Tibial nerve (tissue), 4 donors: ENCODE data around the gene FPGS. TPM values are rescaled to one million over a fixed set of nuclear protein-coding genes. Genes with fewer than 3 reads are reported as not detected.
"Not testable (repeated sequence)": the region's sequence is repeated elsewhere in the genome, so short reads cannot be mapped to it uniquely, and the experiment has no call there.

ENCODE experiments used
- DNase-seq, 2 donors: peaks; one replicate each; pipeline ENCODE4 v3.0.0-alpha.2; 2019; ENCODE audit warnings: low spot score in 2 of 2
- H3K27ac ChIP-seq, 4 donors: fragments of 200-600 bp; sonication (generic) in 3 of 4; one replicate each; pipeline ENCODE4 v1.5.1; 2017 to 2019; ENCODE audit warnings: mild to moderate bottlenecking in 1 of 4
- H3K27me3 ChIP-seq, 2 donors: fragments of 200-600 bp; sonication (generic) in 1 of 2; one replicate each; pipeline versions ENCODE4 v1.5.1 to v1.6.0; 2017 to 2019
- H3K36me3 ChIP-seq, 3 donors: fragments of 200-600 bp; sonication (generic); one replicate each; pipeline ENCODE4 v1.5.1; 2018 to 2019
- H3K4me1 ChIP-seq, 4 donors: fragments of 200-600 bp; sonication (generic) in 3 of 4; one replicate each; pipeline ENCODE4 v1.5.1; 2017 to 2019
- H3K4me3 ChIP-seq, 4 donors: fragments of 200-600 bp; sonication (generic) in 3 of 4; one replicate each; pipeline ENCODE4 v1.5.1; 2017 to 2019; ENCODE audit warnings: mild to moderate bottlenecking in 1 of 4, moderate library complexity in 1 of 4
- H3K9me3 ChIP-seq, 4 donors: fragments of 200-600 bp; sonication (generic) in 3 of 4; one replicate each; pipeline ENCODE4 v1.5.1; 2017 to 2019
- EP300 ChIP-seq, 2 donors: sonication (generic); formaldehyde crosslinking; IDR thresholded peaks; one replicate each; pipeline ENCODE4 v1.6.1; 2017; ENCODE audit warnings: antibody characterized with exemption in 2 of 2, mild to moderate bottlenecking in 1 of 2
- POLR2A ChIP-seq, 2 donors: fragments of 450-650 bp; IDR thresholded peaks; one replicate each; pipeline ENCODE4 v1.6.1; 2017; ENCODE audit warnings: antibody characterized with exemption in 2 of 2, mild to moderate bottlenecking in 2 of 2, moderate library complexity in 2 of 2
- WGBS, 2 donors: methylation state at CpG; one replicate each; pipeline ENCODE4 v1.1.5; 2018; 5-methylcytosine and 5-hydroxymethylcytosine counted together
- total RNA-seq, 4 donors: library from RNA; depleted of rRNA; stranded (reverse); fragments of >200 nt; gene quantifications; one replicate each; pipeline ENCODE4 v1.1.0, GENCODE V29; 2016
- TF ChIP-seq, protein P1 (sequence below), 5 experiments: fragments of 200-600 bp in 3 of 5; fragments of 450-650 bp in 2 of 5; sonication (generic) in 3 of 5; IDR thresholded peaks; one replicate each; pipeline ENCODE4 v1.5.1; 2016 to 2019; ENCODE audit warnings: antibody characterized with exemption in 5 of 5, mild to moderate bottlenecking in 3 of 5, moderate library complexity in 2 of 5

The FPGS gene
- total RNA-seq, 4 donors from 2014 or later = 136 to 309 (median 143) TPM

GRCh38 chr9:127841087-127841835 lies 38.6 kb downstream of the FPGS start:
- 83 to 88% methylated on average over 15 of the region's 15 CpGs for WGBS, 2 donors
- H3K4me3 ChIP-seq = no peak overlapping the region
- H3K27me3 ChIP-seq = no peaks in the 10 kb centered on the region
- peaks cover 0 to 15% (median 0%) of the 10 kb centered on the region in 3 donors for H3K36me3 ChIP-seq
- TF ChIP-seq POLR2A (IDR thresholded peaks at IDR 0.05) = no peak
- TF ChIP-seq, protein P1, sequence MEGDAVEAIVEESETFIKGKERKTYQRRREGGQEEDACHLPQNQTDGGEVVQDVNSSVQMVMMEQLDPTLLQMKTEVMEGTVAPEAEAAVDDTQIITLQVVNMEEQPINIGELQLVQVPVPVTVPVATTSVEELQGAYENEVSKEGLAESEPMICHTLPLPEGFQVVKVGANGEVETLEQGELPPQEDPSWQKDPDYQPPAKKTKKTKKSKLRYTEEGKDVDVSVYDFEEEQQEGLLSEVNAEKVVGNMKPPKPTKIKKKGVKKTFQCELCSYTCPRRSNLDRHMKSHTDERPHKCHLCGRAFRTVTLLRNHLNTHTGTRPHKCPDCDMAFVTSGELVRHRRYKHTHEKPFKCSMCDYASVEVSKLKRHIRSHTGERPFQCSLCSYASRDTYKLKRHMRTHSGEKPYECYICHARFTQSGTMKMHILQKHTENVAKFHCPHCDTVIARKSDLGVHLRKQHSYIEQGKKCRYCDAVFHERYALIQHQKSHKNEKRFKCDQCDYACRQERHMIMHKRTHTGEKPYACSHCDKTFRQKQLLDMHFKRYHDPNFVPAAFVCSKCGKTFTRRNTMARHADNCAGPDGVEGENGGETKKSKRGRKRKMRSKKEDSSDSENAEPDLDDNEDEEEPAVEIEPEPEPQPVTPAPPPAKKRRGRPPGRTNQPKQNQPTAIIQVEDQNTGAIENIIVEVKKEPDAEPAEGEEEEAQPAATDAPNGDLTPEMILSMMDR (IDR thresholded peaks at IDR 0.05) = no peak
- no peak for DNase-seq
- H3K4me1 ChIP-seq = peaks cover 0 to 75% (median 42%) of the 10 kb centered on the region in 4 donors
- no peaks in the 10 kb centered on the region for H3K9me3 ChIP-seq
- H3K27ac ChIP-seq = peak overlapping the region in 3 of 4 donors; percentile 15 to 98 (median 95)

DNA sequence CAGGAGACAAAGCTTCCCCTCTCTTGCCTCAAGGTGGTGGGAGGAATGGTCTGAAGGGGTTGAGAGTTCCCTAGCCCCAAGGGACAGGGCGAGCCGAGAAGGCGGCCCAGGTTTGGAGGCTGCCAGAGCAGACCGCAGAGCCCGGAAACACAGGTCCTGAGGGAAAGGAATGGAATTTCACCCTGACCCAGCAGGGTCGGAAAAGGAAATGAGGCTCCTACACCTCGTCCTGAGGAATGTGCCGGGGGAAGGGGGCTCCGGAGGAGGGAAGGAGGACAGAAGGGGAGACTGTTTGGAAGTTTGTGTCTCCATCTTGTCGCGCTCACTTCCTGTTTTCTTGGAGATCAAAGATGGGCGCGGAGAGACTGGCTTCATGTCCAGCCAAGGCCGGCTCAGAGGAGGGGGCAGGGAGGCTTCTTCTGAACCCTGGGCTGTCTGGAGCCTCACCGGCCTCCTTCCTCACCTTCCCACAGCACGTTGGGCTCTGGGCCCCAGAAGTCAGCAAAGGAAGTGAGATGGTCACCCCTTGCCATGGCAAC lies 42.2 kb downstream of the FPGS start:
- H3K27ac ChIP-seq = peak overlapping the region; percentile 55 to 79 (median 72)
- TF ChIP-seq, protein P1 (IDR thresholded peaks at IDR 0.05) = no peak
- peak in 1 of 2 donors; percentile 58 for TF ChIP-seq EP300 (IDR thresholded peaks at IDR 0.05)
- H3K4me3 ChIP-seq = no peak overlapping the region
- H3K9me3 ChIP-seq = no peaks in the 10 kb centered on the region
- H3K36me3 ChIP-seq = peaks cover 0 to 28% (median 0%) of the 10 kb centered on the region in 3 donors
- no peak for DNase-seq
- peaks cover 0 to 54% (median 17%) of the 10 kb centered on the region in 4 donors for H3K4me1 ChIP-seq
- no peaks in the 10 kb centered on the region for H3K27me3 ChIP-seq
- 38 to 47% methylated on average over 16 of the region's 16 CpGs for WGBS, 2 donors

DNA sequence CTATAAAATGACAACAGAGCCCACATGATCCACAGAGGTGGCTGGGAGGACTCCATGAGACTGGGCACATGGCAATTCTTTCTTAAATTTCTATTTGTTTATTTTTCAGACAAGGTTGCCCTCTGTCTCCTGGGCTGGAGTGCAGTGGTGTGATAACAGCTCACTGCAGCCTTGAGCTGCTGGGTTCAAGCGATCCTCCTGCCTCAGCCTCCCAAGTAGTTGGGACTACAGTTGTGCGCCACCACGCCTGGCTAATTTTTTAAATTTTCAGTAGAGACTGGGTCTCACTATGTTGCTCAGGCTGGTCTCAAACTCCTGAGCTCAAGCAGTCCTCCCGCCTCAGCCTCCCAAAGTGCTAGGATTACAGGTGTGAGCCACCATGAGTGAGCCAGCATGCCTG lies 42.9 kb downstream of the FPGS start:
- H3K27ac ChIP-seq = peak overlapping the region; percentile 23 to 79 (median 72)
- H3K9me3 ChIP-seq, H3K4me3 ChIP-seq, H3K27me3 ChIP-seq, DNase-seq: not testable (repeated sequence)
- whole genome bisulfite sequencing, 2 donors = 93 to 98% methylated on average over 4 of the region's 4 CpGs
- peaks cover 0 to 35% (median 0%) of the 10 kb centered on the region in 3 donors for H3K36me3 ChIP-seq
- H3K4me1 ChIP-seq = peaks cover 0 to 47% (median 15%) of the 10 kb centered on the region in 4 donors

DNA sequence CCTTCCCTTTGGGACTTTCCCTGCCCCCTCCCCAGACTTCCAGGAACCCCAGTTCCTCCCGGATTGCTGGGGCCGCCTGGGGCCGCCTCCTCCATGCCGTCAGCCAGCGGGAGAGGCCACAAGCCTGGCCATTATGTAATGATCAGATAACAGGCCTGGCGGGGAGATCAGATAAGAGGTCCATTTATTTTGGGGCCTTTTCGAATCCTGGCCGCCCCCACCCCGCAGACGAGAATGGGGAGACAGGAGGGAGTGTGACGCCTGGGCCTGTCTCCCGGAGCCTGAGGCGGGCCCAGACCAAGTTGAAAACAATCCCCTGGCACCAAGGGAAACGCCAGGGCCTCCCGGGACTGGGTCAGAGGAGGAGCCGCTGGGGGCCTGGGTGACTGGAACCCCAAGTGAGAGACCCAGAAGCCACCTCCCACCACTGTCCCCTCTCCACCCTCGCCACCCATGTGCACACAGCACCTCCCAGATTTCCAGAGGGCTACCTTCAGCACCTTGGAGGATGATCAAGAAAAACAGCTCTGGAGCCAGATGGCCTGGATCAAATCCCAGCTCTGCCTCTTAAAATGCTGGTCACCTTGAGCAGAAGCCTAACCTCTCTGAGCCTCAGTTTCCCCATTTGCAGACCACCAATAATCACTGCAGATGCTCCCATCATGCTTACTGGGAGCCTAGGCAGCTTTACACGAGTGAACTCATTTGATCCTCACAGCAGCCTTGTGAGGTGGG lies 43.9 kb downstream of the FPGS start:
- Histone ChIP-seq H3K27ac (peak overlapping the region; percentile 23 to 79 (median 72)), H3K9me3 (no peaks in the 10 kb centered on the region), H3K4me1 (peaks cover 0 to 51% (median 18%) of the 10 kb centered on the region in 4 donors), H3K27me3 (no peaks in the 10 kb centered on the region), H3K4me3 (no peak overlapping the region), H3K36me3 (peaks cover 0 to 40% (median 0%) of the 10 kb centered on the region in 3 donors)
- TF ChIP-seq, protein P1 (IDR thresholded peaks at IDR 0.05) = no peak
- no peak for DNase-seq
- 54% methylated on average over 17 to 18 of the region's 18 CpGs for WGBS, 2 donors

DNA sequence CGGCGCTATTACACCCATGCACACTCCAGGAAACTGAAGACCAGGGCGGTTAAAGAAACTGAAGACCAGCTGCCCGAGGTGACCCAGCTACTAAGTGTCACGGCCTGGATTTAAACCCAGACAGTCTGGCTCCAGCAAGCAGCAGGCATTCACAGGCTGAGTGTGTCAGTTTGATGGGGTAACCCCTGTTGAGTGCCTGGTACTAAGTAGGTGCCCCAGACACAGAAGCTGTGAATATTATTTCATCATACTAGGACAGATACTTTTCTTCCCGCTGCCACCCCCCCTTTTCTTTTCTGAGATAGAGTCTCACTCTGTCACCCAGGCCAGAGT lies 44.5 kb downstream of the FPGS start:
- 29 to 48% methylated on average over 6 of the region's 6 CpGs for WGBS, 2 donors
- peaks cover 0 to 38% (median 0%) of the 10 kb centered on the region in 3 donors for H3K36me3 ChIP-seq
- TF ChIP-seq, protein P1 (IDR thresholded peaks at IDR 0.05) = no peak
- no peak for TF ChIP-seq POLR2A (IDR thresholded peaks at IDR 0.05)
- no peak for TF ChIP-seq EP300 (IDR thresholded peaks at IDR 0.05)

More for the DNA sequence above, 44.5 kb downstream of the FPGS start:
- H3K4me3 ChIP-seq = no peak overlapping the region
- DNase-seq = no peak
- H3K4me1 ChIP-seq = peaks cover 0 to 56% (median 22%) of the 10 kb centered on the region in 4 donors
- no peaks in the 10 kb centered on the region for H3K9me3 ChIP-seq
- peak overlapping the region in 3 of 4 donors; percentile 67 to 79 (median 76) for H3K27ac ChIP-seq
- H3K27me3 ChIP-seq = no peaks in the 10 kb centered on the region
